Testis (tissue), 3 donors: ENCODE data around the gene PSORS1C1. TPM values are rescaled to one million over a fixed set of nuclear protein-coding genes. Genes with fewer than 3 reads are reported as not detected.

Experiments
- DNase-seq: peaks from one replicate; pipeline ENCODE4 v3.0.0-alpha.2; 2019
- H3K27ac ChIP-seq, 2 donors: fragments of 200-600 bp; sonication (generic); one replicate each; pipeline ENCODE4 v1.5.1; 2019
- H3K27me3 ChIP-seq: fragments of 200-600 bp; sonication (generic); one replicate; pipeline ENCODE4 v1.5.1; 2019
- H3K36me3 ChIP-seq: fragments of 200-600 bp; sonication (generic); one replicate; pipeline ENCODE4 v1.5.1; 2017; ENCODE audit warnings: low read depth; ENCODE audit errors: missing control alignments
- H3K4me1 ChIP-seq: fragments of 200-600 bp; sonication (generic); one replicate; pipeline ENCODE4 v1.5.1; 2019
- H3K4me3 ChIP-seq, 2 donors: fragments of 200-600 bp; sonication (generic); one replicate each; pipeline ENCODE4 v1.5.1; 2017 to 2019
- H3K9me3 ChIP-seq: fragments of 200-600 bp; sonication (generic); one replicate; pipeline ENCODE4 v1.5.1; 2017
- CTCF ChIP-seq, 3 experiments: fragments of 450-650 bp in 2 of 3; fragments of 200-600 bp in 1 of 3; sonication (generic) in 1 of 3; IDR thresholded peaks; one replicate each; pipeline ENCODE4 v1.5.1; 2016 to 2019; ENCODE audit warnings: antibody characterized with exemption in 3 of 3, mild to moderate bottlenecking in 2 of 3, moderate library complexity in 1 of 3
- POLR2A ChIP-seq: fragments of 450-650 bp; IDR thresholded peaks from one replicate; pipeline ENCODE4 v1.6.1; 2017; ENCODE audit warnings: antibody characterized with exemption, mild to moderate bottlenecking, moderate library complexity
- WGBS, 2 donors: methylation state at CpG; one replicate each; pipeline ENCODE4 v1.1.5; 2018; 5-methylcytosine and 5-hydroxymethylcytosine counted together
- intact Hi-C: fragments of 100-400 bp; cut with DNase I; formaldehyde crosslinking; loops from one replicate; pipeline ENCODE4 v1.15.1; 2023; ENCODE audit warnings: low total_unique reads
- polyA plus RNA-seq: library from polyadenylated mRNA; stranded (reverse); fragments of 350-450 nt; fragmentation: Illumina TruSeq; extraction: RNeasy Lipid Tissue Mini Kit (QIAGEN cat#74804); gene quantifications from one replicate; pipeline ENCODE4 v1.2.3, GENCODE V29; 2014; ENCODE audit warnings: low read depth, low replicate concordance; ENCODE audit not compliant: insufficient read depth
- total RNA-seq, 2 donors: library from RNA; depleted of rRNA; stranded (reverse); fragments of >200 nt; gene quantifications; one replicate each; pipeline ENCODE4 v1.2.3, GENCODE V29; 2016

PSORS1C1 gene
- total and polyA plus RNA-seq, 3 donors from 2014 or later = 28.0 to 126 (median 32.7) TPM

GRCh38 chr6:31092769-31093505 is 21.7 kb upstream of the PSORS1C1 start:
- no peaks in the 10 kb centered on the region for H3K4me1 ChIP-seq
- TF ChIP-seq POLR2A (no peak), CTCF (IDR thresholded peaks at IDR 0.05) (no peak)
- intact Hi-C loops = no loop called here
- H3K27me3 ChIP-seq = no peaks in the 10 kb centered on the region
- no peak overlapping the region for H3K4me3 ChIP-seq
- WGBS, 2 donors = 76 to 88% methylated on average over 12 of the region's 12 CpGs
- H3K9me3 ChIP-seq = no peaks in the 10 kb centered on the region
- H3K36me3 ChIP-seq = no peaks in the 10 kb centered on the region
- no peak for DNase-seq
- no peak overlapping the region for H3K27ac ChIP-seq

GRCh38 chr6:31094389-31094881 is 20.2 kb upstream of the PSORS1C1 start:
- intact Hi-C loops = no loop called here
- Histone ChIP-seq H3K27me3 (no peaks in the 10 kb centered on the region), H3K27ac (no peak overlapping the region), H3K4me1 (no peaks in the 10 kb centered on the region), H3K36me3 (no peaks in the 10 kb centered on the region), H3K4me3 (no peak overlapping the region), H3K9me3 (no peaks in the 10 kb centered on the region)
- DNase-seq = no peak
- 65 to 80% methylated on average over 3 of the region's 3 CpGs for WGBS, 2 donors
- TF ChIP-seq POLR2A (no peak), CTCF (IDR thresholded peaks at IDR 0.05) (no peak)

GRCh38 chr6:31096215-31096614 is 18.4 kb upstream of the PSORS1C1 start:
- no peaks in the 10 kb centered on the region for H3K9me3 ChIP-seq
- no peaks in the 10 kb centered on the region for H3K36me3 ChIP-seq
- no peak overlapping the region for H3K27ac ChIP-seq
- WGBS, 2 donors = 68 to 79% methylated on average over 3 of the region's 3 CpGs
- TF ChIP-seq POLR2A = no peak
- no peaks in the 10 kb centered on the region for H3K4me1 ChIP-seq
- H3K4me3 ChIP-seq = no peak overlapping the region
- intact Hi-C loops = no loop called here
- DNase-seq = no peak
- H3K27me3 ChIP-seq = no peaks in the 10 kb centered on the region

- no peak for DNase-seq
- no peaks in the 10 kb centered on the region for H3K27me3 ChIP-seq
- no peaks in the 10 kb centered on the region for H3K36me3 ChIP-seq
- H3K4me1 ChIP-seq = no peaks in the 10 kb centered on the region
- intact Hi-C loops = no loop called here
- no peak overlapping the region for H3K27ac ChIP-seq
- no peaks in the 10 kb centered on the region for H3K9me3 ChIP-seq
- H3K4me3 ChIP-seq = no peak overlapping the region
- TF ChIP-seq POLR2A = no peak
- no peak for TF ChIP-seq CTCF (IDR thresholded peaks at IDR 0.05)
- WGBS, 2 donors = 79 to 80% methylated on average over 5 of the region's 5 CpGs
Observed at GRCh38 chr6:31096656-31097055, 17.9 kb upstream of the PSORS1C1 start.

- H3K9me3 ChIP-seq = no peaks in the 10 kb centered on the region
- H3K27ac ChIP-seq = no peak overlapping the region
- no peak for DNase-seq
- no peak overlapping the region for H3K4me3 ChIP-seq
- no peaks in the 10 kb centered on the region for H3K36me3 ChIP-seq
- intact Hi-C loops = no loop called here
- no peaks in the 10 kb centered on the region for H3K4me1 ChIP-seq
- WGBS, 2 donors = 92 to 93% methylated on average over 4 of the region's 4 CpGs
- no peaks in the 10 kb centered on the region for H3K27me3 ChIP-seq
- TF ChIP-seq CTCF (IDR thresholded peaks at IDR 0.05) (no peak), POLR2A (no peak)
Observed at GRCh38 chr6:31098449-31098938, 16.1 kb upstream of the PSORS1C1 start.
